ENCODE data around the gene GUCY1B1.

GRCh38 chr4:155761047-155761446, 2.2 kb downstream of the GUCY1B1 start:
- TF ChIP-seq CTCF (IDR thresholded peaks at IDR 0.05) (no peak), RFX5 (IDR thresholded peaks at IDR 0.05; ENCODE audit: low read length) (no peak), USF1 (IDR thresholded peaks at IDR 0.05; ENCODE audit: borderline replicate concordance, low read depth) (no peak)

Data from SK-N-SH (cell line).